GM18951 (cell line): ENCODE results near the gene TCOF1.

Experiments
- POLR2A ChIP-seq: IDR thresholded peaks from 4 replicates; pipeline ENCODE4 v1.6.1; 2011; ENCODE audit warnings: mild to moderate bottlenecking; ENCODE audit not compliant: insufficient read length, insufficient read depth; ENCODE audit errors: extremely low read depth
- in situ Hi-C: fragments of 300-500 bp; cut with MboI; formaldehyde crosslinking; loops from one replicate; pipeline ENCODE4 v1.12.0; 2022; ENCODE audit warnings: low sequenced_read_pairs, mixed read lengths, inconsistent platforms; ENCODE audit not compliant: unreplicated experiment

The TCOF1 gene

GRCh38 chr5:150335778-150336177 lies 21.7 kb upstream of the TCOF1 start:
- in situ Hi-C loops: no loop called here
- TF ChIP-seq POLR2A: no peak

GRCh38 chr5:150338546-150338945 lies 19.0 kb upstream of the TCOF1 start:
- TF ChIP-seq POLR2A: no peak
- in situ Hi-C loops: no loop called here

- TF ChIP-seq POLR2A: no peak
- in situ Hi-C loops: no loop called here
Measured at GRCh38 chr5:150339165-150339564, 18.3 kb upstream of the TCOF1 start.

GRCh38 chr5:150339841-150340240 lies 17.7 kb upstream of the TCOF1 start:
- in situ Hi-C loops: no loop called here

GRCh38 chr5:150340614-150341255 lies 16.8 kb upstream of the TCOF1 start:
- in situ Hi-C loops: no loop called here
- no peak for TF ChIP-seq POLR2A

More at GRCh38 chr5:150339841-150340240, 17.7 kb upstream of the TCOF1 start:
- no peak for TF ChIP-seq POLR2A

GRCh38 chr5:150341331-150341730 lies 16.2 kb upstream of the TCOF1 start:
- in situ Hi-C loops: no loop called here
- no peak for TF ChIP-seq POLR2A

GRCh38 chr5:150341989-150342388 lies 15.5 kb upstream of the TCOF1 start:
- in situ Hi-C loops: no loop called here
- no peak for TF ChIP-seq POLR2A

- in situ Hi-C loops: no loop called here
- TF ChIP-seq POLR2A: no peak
Measured at GRCh38 chr5:150342583-150342982, 14.9 kb upstream of the TCOF1 start.

GRCh38 chr5:150343994-150344631 lies 13.4 kb upstream of the TCOF1 start:
- no peak for TF ChIP-seq POLR2A
- in situ Hi-C loops: no loop called here

- no peak for TF ChIP-seq POLR2A
Measured at GRCh38 chr5:150345716-150346115, 11.8 kb upstream of the TCOF1 start.

GRCh38 chr5:150346592-150346991 lies 10.9 kb upstream of the TCOF1 start:
- in situ Hi-C loops: no loop called here
- TF ChIP-seq POLR2A: no peak

More at GRCh38 chr5:150345716-150346115, 11.8 kb upstream of the TCOF1 start:
- in situ Hi-C loops: no loop called here

GRCh38 chr5:150347003-150347402 lies 10.5 kb upstream of the TCOF1 start:
- TF ChIP-seq POLR2A: no peak
- in situ Hi-C loops: no loop called here

GRCh38 chr5:150347451-150347850 lies 10.0 kb upstream of the TCOF1 start:
- in situ Hi-C loops: no loop called here
- no peak for TF ChIP-seq POLR2A

- TF ChIP-seq POLR2A: no peak
- in situ Hi-C loops: no loop called here
Measured at GRCh38 chr5:150349681-150350275, 7.7 kb upstream of the TCOF1 start.
